ENCODE measurements around the gene KCTD20. TPM values are rescaled to one million over a fixed set of nuclear protein-coding genes. Genes with fewer than 3 reads are reported as not detected.

KCTD20 gene
- total RNA-seq, 1 experiment from 2014 or later = 32.4 TPM

DNA sequence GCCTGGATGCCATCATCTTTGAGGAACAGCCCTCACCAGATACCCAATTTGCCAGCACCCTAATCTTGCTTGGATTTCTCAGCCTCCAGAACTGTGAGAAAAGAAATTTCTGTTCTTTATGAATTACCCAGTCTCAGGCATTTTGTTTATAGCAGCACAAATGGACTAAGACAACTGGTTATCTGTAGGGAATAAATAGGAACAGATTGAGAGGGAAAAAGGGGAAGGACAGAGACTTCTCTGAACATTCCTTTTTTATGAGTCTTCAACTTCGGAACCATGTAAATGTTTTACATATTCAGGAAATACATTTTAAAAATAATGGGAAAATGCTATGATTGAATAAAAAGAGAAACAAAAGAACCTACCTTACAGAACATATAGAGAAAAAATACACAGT, 20.9 kb downstream of the KCTD20 start:
- intact Hi-C loops (cut with micrococcal nuclease; ENCODE audit: unreplicated experiment) = no loop called here

DNA sequence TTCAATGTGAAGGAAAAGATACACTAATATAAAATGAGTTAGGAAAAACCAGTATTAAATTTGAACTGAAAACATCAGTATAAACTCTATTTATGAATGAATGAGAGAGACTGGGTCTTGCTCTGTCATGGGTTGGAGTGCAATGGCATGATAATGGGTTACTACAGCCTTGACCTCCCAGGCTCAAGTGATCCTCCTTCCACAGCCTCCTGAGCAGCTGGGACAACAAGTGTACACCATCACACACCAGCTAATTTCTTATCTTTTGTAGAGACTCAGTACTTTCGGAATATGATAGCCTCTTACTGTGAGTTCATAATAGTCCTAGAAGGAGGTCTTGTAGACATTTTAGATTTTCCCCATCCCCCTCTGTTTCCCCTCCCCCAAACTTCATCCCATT, 21.4 kb downstream of the KCTD20 start:
- Histone ChIP-seq H3K9me3 (no peaks in the 10 kb centered on the region), H3K4me3 (ENCODE audit: low read depth, low read length) (no peak overlapping the region), H3K36me3 (ENCODE audit: control insufficient read depth, insufficient read depth, low read length) (no peaks in the 10 kb centered on the region), H3K27me3 (replicated peaks; ENCODE audit: control insufficient read depth, insufficient read depth, low read length) (no peaks in the 10 kb centered on the region), H3K4me1 (no peaks in the 10 kb centered on the region)
- ChIA-PET POLR2A (no interaction called here), CTCF (no interaction called here)
- DNase-seq = no peak
- Mint-ChIP-seq H3K36me3 (ENCODE audit: insufficient read depth, unreplicated experiment) (peaks cover 10% of the 10 kb centered on the region), H3K9me3 (ENCODE audit: unreplicated experiment) (no peaks in the 10 kb centered on the region), H3K4me1 (ENCODE audit: low read depth, unreplicated experiment) (no peaks in the 10 kb centered on the region), H3K27ac (ENCODE audit: unreplicated experiment) (no peak overlapping the region), H3K4me3 (ENCODE audit: unreplicated experiment) (no peak overlapping the region), H3K27me3 (ENCODE audit: insufficient read depth, unreplicated experiment) (no peaks in the 10 kb centered on the region)
- TF ChIP-seq, protein P1, sequence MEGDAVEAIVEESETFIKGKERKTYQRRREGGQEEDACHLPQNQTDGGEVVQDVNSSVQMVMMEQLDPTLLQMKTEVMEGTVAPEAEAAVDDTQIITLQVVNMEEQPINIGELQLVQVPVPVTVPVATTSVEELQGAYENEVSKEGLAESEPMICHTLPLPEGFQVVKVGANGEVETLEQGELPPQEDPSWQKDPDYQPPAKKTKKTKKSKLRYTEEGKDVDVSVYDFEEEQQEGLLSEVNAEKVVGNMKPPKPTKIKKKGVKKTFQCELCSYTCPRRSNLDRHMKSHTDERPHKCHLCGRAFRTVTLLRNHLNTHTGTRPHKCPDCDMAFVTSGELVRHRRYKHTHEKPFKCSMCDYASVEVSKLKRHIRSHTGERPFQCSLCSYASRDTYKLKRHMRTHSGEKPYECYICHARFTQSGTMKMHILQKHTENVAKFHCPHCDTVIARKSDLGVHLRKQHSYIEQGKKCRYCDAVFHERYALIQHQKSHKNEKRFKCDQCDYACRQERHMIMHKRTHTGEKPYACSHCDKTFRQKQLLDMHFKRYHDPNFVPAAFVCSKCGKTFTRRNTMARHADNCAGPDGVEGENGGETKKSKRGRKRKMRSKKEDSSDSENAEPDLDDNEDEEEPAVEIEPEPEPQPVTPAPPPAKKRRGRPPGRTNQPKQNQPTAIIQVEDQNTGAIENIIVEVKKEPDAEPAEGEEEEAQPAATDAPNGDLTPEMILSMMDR (IDR thresholded peaks at IDR 0.05; ENCODE audit: insufficient read depth in 1 of 2, low read depth in 1 of 2, low read length in 1 of 2, severe bottlenecking in 1 of 2, unreplicated experiment in 1 of 2) = no peak
- BruUV-seq (replicated peaks) = no TSS peak
- intact Hi-C loops (cut with micrococcal nuclease; ENCODE audit: unreplicated experiment) = no loop called here

More for the DNA sequence above, 20.9 kb downstream of the KCTD20 start:
- no peaks in the 10 kb centered on the region for H3K27me3 ChIP-seq (replicated peaks; ENCODE audit: control insufficient read depth, insufficient read depth, low read length)
- no peaks in the 10 kb centered on the region for H3K9me3 ChIP-seq
- ChIA-PET CTCF (no interaction called here), POLR2A (no interaction called here)
- H3K36me3 ChIP-seq (ENCODE audit: control insufficient read depth, insufficient read depth, low read length) = no peaks in the 10 kb centered on the region
- no peak for DNase-seq
- Mint-ChIP-seq H3K9me3 (ENCODE audit: unreplicated experiment) (no peaks in the 10 kb centered on the region), H3K36me3 (ENCODE audit: insufficient read depth, unreplicated experiment) (peaks cover 5% of the 10 kb centered on the region), H3K27me3 (ENCODE audit: insufficient read depth, unreplicated experiment) (no peaks in the 10 kb centered on the region), H3K27ac (ENCODE audit: unreplicated experiment) (no peak overlapping the region), H3K4me1 (ENCODE audit: low read depth, unreplicated experiment) (no peaks in the 10 kb centered on the region), H3K4me3 (ENCODE audit: unreplicated experiment) (no peak overlapping the region)
- H3K4me1 ChIP-seq = no peaks in the 10 kb centered on the region
- no TSS peak for BruUV-seq (replicated peaks)
- TF ChIP-seq, protein P1 (IDR thresholded peaks at IDR 0.05; ENCODE audit: insufficient read depth in 1 of 2, low read depth in 1 of 2, low read length in 1 of 2, severe bottlenecking in 1 of 2, unreplicated experiment in 1 of 2) = no peak
- H3K4me3 ChIP-seq (ENCODE audit: low read depth, low read length) = no peak overlapping the region

DNA sequence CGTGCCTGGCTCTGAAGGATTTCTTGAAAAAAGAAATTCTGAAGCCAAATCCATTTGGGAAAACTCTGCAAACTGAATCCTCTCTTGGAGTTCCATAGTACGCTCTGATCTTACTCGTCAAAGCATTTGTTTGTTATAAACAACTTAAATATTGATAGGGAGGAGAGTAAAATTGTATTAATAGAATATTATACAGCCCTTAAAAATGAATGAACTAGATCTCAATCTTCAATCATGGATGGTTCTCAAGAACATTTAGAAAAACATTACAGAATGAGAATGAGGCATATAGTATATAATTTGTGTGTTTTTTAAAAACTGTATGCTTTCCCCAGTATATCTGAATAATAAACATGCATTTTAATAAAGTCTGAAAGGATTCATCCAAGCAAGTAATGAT, 24.8 kb downstream of the KCTD20 start:
- TF ChIP-seq, protein P1 (IDR thresholded peaks at IDR 0.05; ENCODE audit: insufficient read depth in 1 of 2, low read depth in 1 of 2, low read length in 1 of 2, severe bottlenecking in 1 of 2, unreplicated experiment in 1 of 2) = no peak
- H3K36me3 ChIP-seq (ENCODE audit: control insufficient read depth, insufficient read depth, low read length) = no peaks in the 10 kb centered on the region
- H3K4me1 ChIP-seq = no peaks in the 10 kb centered on the region
- H3K4me1 Mint-ChIP-seq (ENCODE audit: low read depth, unreplicated experiment) = no peaks in the 10 kb centered on the region
- H3K27ac Mint-ChIP-seq (ENCODE audit: unreplicated experiment) = no peak overlapping the region
- DNase-seq = no peak
- CTCF ChIA-PET = no interaction called here
- H3K4me3 ChIP-seq (ENCODE audit: low read depth, low read length) = no peak overlapping the region
- no peaks in the 10 kb centered on the region for H3K9me3 ChIP-seq
- H3K9me3 Mint-ChIP-seq (ENCODE audit: unreplicated experiment) = no peaks in the 10 kb centered on the region
- POLR2A ChIA-PET = no interaction called here
- no peaks in the 10 kb centered on the region for H3K27me3 Mint-ChIP-seq (ENCODE audit: insufficient read depth, unreplicated experiment)
- no TSS peak for BruUV-seq (replicated peaks)
- H3K4me3 Mint-ChIP-seq (ENCODE audit: unreplicated experiment) = no peak overlapping the region
- H3K36me3 Mint-ChIP-seq (ENCODE audit: insufficient read depth, unreplicated experiment) = peaks cover 25% of the 10 kb centered on the region
- intact Hi-C loops (cut with micrococcal nuclease; ENCODE audit: unreplicated experiment) = no loop called here
- H3K27me3 ChIP-seq (replicated peaks; ENCODE audit: control insufficient read depth, insufficient read depth, low read length) = no peaks in the 10 kb centered on the region

All from Caco-2 (cell line).